Stromal cell of bone marrow (primary cell): Measurements from ENCODE around the gene TTC1.
A peak's percentile ranks its signal among the peaks of the same experiment; 100 is the strongest.
"Not testable (repeated sequence)": the region's sequence is repeated elsewhere in the genome, so short reads cannot be mapped to it uniquely, and the experiment has no call there.

Experiments used
- DNase-seq: peaks from one replicate; pipeline ENCODE4 v3.0.0-alpha.2; 2012; ENCODE audit warnings: low read depth

Gene TTC1, protein sequence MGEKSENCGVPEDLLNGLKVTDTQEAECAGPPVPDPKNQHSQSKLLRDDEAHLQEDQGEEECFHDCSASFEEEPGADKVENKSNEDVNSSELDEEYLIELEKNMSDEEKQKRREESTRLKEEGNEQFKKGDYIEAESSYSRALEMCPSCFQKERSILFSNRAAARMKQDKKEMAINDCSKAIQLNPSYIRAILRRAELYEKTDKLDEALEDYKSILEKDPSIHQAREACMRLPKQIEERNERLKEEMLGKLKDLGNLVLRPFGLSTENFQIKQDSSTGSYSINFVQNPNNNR

DNA sequence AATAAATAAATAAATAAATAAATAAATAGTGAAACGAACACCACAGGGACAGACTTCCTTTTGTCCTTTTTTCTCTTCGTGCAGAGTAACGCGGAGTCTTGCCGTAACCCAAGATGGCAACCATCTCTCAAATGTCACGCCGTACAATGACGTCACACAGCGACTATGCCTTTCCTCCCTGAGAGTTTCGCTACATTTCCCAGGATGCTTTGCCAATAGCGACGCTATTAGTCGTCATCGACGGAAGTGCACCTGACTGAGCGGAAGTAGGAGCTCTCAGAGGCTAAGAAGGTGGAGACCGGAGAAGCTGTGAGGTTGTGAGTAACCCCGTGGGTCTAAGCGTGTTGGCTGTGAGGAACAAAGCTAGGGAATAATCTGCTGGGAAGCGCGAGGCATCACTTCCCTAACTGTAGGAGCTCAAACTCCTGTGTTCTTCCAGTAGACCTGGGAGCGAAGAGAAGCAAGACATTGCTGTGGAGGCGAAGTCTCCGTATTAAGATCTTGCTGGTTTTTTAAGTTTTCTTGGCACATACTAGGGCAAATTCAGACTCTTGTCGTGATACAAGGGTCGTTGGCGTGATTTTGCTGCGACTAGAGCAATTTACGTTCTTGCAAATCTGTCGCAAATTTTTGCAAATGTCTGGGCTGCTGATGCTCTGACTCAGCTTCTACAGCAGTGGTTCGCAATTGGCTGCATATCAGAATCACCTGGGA, at the start of gene TTC1:
Gene TTC1 (plus strand): TSS at position 263 of the 714 bp plus-strand sequence. CDS start 1,390 bp downstream, outside the sequence.
- peak; percentile 99 for DNase-seq

GRCh38 chr5:159961176-159962160, 47.5 kb upstream of the TTC1 start:
- no peak for DNase-seq

DNA sequence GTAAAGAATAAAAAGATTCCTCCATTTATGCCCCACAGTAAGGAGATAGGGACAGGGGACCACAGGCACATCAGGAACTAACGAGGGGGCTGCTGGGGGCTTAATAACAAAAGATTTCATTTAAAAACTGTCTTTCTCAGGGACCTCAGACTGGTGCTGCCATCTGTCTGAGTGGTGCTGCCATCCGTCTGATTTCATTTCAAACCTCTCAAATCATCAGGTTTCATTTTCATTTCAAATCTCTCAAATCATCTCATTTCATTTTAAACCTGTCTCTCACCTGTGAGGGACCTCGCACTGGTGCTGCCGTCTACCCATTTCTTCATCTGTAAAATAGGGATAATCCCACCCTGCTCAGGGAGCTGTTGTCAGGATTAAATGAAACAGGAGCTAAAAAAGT, 46.7 kb upstream of the TTC1 start:
- DNase-seq: no peak

DNA sequence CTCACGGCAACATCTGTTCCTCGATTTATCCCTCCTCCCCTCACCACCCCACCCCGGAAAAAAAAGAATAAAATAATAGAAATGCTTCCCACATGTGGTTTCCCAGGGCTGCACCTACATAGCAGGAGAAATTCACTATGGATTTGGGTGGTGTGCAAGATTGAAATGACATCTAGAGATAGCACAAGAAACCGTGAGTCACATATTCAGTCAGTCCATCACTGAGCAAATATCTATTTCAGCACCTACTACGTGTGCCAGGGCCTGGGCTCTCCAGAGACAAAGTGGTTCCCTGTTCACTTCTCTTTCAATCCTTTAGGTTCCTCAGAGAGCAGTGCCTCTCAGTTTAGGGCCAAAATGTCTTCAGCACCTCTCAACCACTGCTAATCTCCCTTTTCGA, 45.0 kb upstream of the TTC1 start:
- no peak for DNase-seq

GRCh38 chr5:159965031-159965837, 43.7 kb upstream of the TTC1 start:
- peak; percentile 40 for DNase-seq

GRCh38 chr5:159965838-159966128, 43.2 kb upstream of the TTC1 start:
- DNase-seq: not testable (repeated sequence)

DNA sequence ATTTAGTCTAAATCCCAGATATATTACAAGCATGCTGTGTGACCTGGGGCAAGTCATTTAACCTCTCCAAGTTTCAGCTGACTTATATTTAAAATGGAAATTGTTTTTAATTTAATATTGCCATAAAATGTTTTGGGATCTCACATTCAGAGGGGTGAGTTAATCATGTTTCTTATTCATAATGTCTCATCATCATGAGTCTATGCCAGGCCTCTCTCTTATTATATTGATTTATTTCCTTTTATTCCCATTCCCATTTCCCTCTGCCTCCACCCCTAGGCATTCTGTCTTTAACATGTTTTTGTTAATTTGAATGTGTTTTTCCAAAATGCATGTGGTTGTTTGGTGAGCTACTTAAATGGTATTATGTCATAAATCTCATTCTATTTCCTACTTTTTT, 39.0 kb upstream of the TTC1 start:
- no peak for DNase-seq

GRCh38 chr5:159971038-159971437, 37.9 kb upstream of the TTC1 start:
- no peak for DNase-seq

- no peak for DNase-seq
Observed at GRCh38 chr5:159971514-159971913, 37.4 kb upstream of the TTC1 start.

DNA sequence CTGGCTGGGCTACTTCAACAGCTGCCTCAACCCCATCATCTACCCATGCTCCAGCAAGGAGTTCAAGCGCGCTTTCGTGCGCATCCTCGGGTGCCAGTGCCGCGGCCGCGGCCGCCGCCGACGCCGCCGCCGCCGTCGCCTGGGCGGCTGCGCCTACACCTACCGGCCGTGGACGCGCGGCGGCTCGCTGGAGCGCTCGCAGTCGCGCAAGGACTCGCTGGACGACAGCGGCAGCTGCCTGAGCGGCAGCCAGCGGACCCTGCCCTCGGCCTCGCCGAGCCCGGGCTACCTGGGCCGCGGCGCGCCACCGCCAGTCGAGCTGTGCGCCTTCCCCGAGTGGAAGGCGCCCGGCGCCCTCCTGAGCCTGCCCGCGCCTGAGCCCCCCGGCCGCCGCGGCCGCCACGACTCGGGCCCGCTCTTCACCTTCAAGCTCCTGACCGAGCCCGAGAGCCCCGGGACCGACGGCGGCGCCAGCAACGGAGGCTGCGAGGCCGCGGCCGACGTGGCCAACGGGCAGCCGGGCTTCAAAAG, 36.9 kb upstream of the TTC1 start:
- DNase-seq: no peak

GRCh38 chr5:159972538-159973362, 36.2 kb upstream of the TTC1 start:
- no peak for DNase-seq

DNA sequence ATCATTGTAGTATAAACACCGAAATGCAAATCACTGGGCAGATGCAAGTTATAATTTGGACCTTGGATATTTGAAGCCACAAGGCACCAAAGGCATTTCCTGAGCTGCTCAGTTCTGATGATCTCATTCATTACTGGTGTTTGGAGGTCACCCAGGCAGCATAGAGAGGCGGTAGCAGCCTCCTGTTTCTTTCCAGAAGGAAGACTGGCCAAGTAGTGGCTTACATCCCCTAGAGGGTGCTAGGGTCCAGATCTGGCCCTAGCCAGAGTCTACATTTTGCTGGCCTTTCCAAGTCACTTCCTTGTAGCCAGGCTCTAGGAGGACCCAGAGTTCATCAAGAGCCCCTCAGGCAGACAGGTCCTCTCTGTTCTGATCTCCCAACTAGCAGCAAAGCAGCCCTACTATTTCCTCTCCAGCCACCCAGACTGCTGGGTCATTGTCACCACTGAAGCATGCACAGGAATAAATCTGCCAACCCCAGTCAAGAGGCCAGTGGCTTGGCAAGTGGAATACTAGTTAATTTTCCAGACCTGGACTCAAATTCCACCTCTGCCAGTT, 33.4 kb upstream of the TTC1 start:
- peak; percentile 90 for DNase-seq

- no peak for DNase-seq
Observed at GRCh38 chr5:159976921-159977320, 32.0 kb upstream of the TTC1 start.

- no peak for DNase-seq
Observed at GRCh38 chr5:159978358-159978757, 30.6 kb upstream of the TTC1 start.

GRCh38 chr5:159982421-159983173, 26.3 kb upstream of the TTC1 start:
- no peak for DNase-seq

GRCh38 chr5:159987031-159987674, 21.8 kb upstream of the TTC1 start:
- DNase-seq: peak; percentile 21

DNA sequence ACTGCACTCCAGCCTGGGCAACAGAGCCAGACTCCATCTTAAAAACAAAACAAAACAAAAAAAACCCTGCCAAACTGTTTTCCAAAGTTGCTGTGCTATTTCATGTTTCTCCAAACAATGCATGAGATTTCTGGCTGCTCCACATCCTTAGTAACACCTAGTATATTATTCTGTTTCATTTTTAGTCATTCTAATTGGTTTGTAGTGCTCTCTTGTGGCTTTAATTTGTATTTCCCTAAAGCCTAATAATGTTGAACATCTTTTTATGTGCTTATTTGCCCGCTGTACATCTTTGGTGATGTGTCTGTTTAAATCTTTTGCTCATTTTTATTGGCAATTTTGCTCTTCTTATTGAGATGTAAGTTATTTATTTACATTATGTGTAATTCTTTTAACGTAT, 18.4 kb upstream of the TTC1 start:
- no peak for DNase-seq

DNA sequence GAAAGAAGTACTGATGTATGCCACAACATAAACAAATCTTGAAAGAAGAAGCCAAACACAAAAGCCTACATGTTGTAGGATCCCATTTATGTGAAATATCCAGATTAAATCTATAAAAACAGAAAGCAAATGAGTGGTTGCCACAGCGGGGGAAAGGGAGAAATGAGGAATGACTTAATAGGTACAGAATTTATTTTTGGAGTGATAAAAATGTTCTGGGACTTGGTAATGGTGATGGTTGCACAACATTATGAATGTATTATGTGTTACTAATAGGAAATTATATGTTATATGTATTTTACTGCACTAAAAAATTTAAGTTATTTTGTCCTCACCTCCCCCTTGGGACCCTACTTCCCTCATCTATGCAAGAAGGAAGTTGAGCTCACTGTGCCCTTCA, 16.4 kb upstream of the TTC1 start:
- no peak for DNase-seq

DNA sequence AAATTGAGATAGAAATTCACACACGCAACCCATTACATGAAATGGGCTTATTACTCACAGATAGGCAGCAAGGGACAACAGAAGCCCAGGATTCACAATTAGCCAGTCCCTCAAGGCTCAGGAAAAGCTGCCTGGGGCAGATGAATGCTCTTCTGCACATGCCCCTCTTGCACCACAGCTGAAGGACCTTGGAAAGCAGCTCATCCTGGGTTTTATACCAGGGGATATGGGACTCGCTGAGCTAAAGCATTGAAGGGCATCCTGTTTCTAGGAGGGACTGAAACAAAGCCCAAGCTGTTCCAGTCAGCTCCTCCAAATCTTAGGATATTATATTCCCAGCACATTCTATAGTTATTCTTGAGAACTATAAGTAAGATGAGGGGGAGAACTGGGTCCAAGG, 15.7 kb upstream of the TTC1 start:
- no peak for DNase-seq
